Stimulated activated CD4-positive, alpha-beta T cell treated with anti-CD3 and anti-CD28 coated beads, Interleukin-2, amount 100 ng/mL, for 4 hours (primary cell): ENCODE measurements around the gene ATP5F1B.
A peak's percentile ranks its signal among the peaks of the same experiment; 100 is the strongest.

ENCODE experiments used
- DNase-seq: peaks from one replicate; pipeline ENCODE4 v3.0.0-alpha.2; 2020; ENCODE audit warnings: low read depth

Gene ATP5F1B

GRCh38 chr12:56645201-56645716, 525 bp downstream of the ATP5F1B start:
- DNase-seq, result no peak

GRCh38 chr12:56644654-56645053, 1.1 kb downstream of the ATP5F1B start:
- no peak for DNase-seq

- no peak for DNase-seq
Observed at GRCh38 chr12:56641219-56641618, 4.6 kb downstream of the ATP5F1B start.

GRCh38 chr12:56637621-56638020, 8.2 kb downstream of the ATP5F1B start:
- no peak for DNase-seq

- DNase-seq, result peak; percentile 73
Observed at GRCh38 chr12:56636675-56637540, 8.9 kb downstream of the ATP5F1B start.

GRCh38 chr12:56635806-56636674, 9.7 kb downstream of the ATP5F1B start:
- peak; percentile 70 for DNase-seq

- no peak for DNase-seq
Observed at GRCh38 chr12:56634837-56635791, 10.7 kb downstream of the ATP5F1B start.

GRCh38 chr12:56634242-56634836, 11.4 kb downstream of the ATP5F1B start:
- no peak for DNase-seq

- no peak for DNase-seq
Observed at GRCh38 chr12:56633468-56634241, 12.1 kb downstream of the ATP5F1B start.

GRCh38 chr12:56632701-56633467, 12.9 kb downstream of the ATP5F1B start:
- no peak for DNase-seq

- no peak for DNase-seq
Observed at GRCh38 chr12:56631790-56632700, 13.7 kb downstream of the ATP5F1B start.

GRCh38 chr12:56630180-56630632, 15.6 kb downstream of the ATP5F1B start, which contains the start of gene BAZ2A:
BAZ2A (minus strand) TSS chr12:56630326; CDS start chr12:56617530, 12,796 bp downstream.
- peak; percentile 75 for DNase-seq

GRCh38 chr12:56629459-56630179, 16.2 kb downstream of the ATP5F1B start:
- DNase-seq, result no peak

GRCh38 chr12:56628671-56629458, 16.9 kb downstream of the ATP5F1B start:
- no peak for DNase-seq

- no peak for DNase-seq
Observed at GRCh38 chr12:56626701-56627100, 19.1 kb downstream of the ATP5F1B start.

GRCh38 chr12:56622535-56622934, 23.2 kb downstream of the ATP5F1B start:
- no peak for DNase-seq

- DNase-seq, result no peak
Observed at GRCh38 chr12:56616925-56617324, 28.9 kb downstream of the ATP5F1B start.
